ENCODE measurements around the gene SLC10A7.
A peak's percentile ranks its signal among the peaks of the same experiment; 100 is the strongest.

Gene SLC10A7

GRCh38 chr4:146311238-146311970 is 210.3 kb downstream of the SLC10A7 start:
- Histone ChIP-seq H3K4me1 (peaks cover 10% of the 10 kb centered on the region), H3K4me3 (ENCODE audit: low read depth, low read length) (peak overlapping the region; percentile 12)

GRCh38 chr4:146310319-146311021 is 211.3 kb downstream of the SLC10A7 start:
- Histone ChIP-seq H3K27me3 (no peaks in the 10 kb centered on the region), H3K36me3 (no peaks in the 10 kb centered on the region; the same call in 1 of the 2 replicates), H3K4me3 (ENCODE audit: low read depth, low read length) (no peak overlapping the region), H3K9me3 (no peaks in the 10 kb centered on the region), H3K4me1 (peaks cover 4% of the 10 kb centered on the region)
- DNase-seq, result no peak
- no peak for TF ChIP-seq CTCF (IDR thresholded peaks at IDR 0.05; ENCODE audit: low read depth, low read length)

More at GRCh38 chr4:146311238-146311970, 210.3 kb downstream of the SLC10A7 start:
- H3K36me3 ChIP-seq, result no peaks in the 10 kb centered on the region; the same call in 1 of the 2 replicates
- no peaks in the 10 kb centered on the region for H3K9me3 ChIP-seq
- no peaks in the 10 kb centered on the region for H3K27me3 ChIP-seq
- TF ChIP-seq CTCF (IDR thresholded peaks at IDR 0.05; ENCODE audit: low read depth, low read length), result no peak
- peak; percentile 53 for DNase-seq

GRCh38 chr4:146308951-146309350 is 212.8 kb downstream of the SLC10A7 start:
- Histone ChIP-seq H3K36me3 (peaks cover 2% of the 10 kb centered on the region), H3K4me3 (ENCODE audit: low read depth, low read length) (no peak overlapping the region), H3K4me1 (peaks cover 4% of the 10 kb centered on the region), H3K27me3 (no peaks in the 10 kb centered on the region), H3K9me3 (peaks cover 2% of the 10 kb centered on the region; the same call in 1 of the 2 replicates)
- no peak for DNase-seq
- TF ChIP-seq CTCF (IDR thresholded peaks at IDR 0.05; ENCODE audit: low read depth, low read length), result no peak

GRCh38 chr4:146302822-146303221 is 218.9 kb downstream of the SLC10A7 start:
- Histone ChIP-seq H3K36me3 (peaks cover 2% of the 10 kb centered on the region; the same call in 1 of the 2 replicates), H3K9me3 (peaks cover 2% of the 10 kb centered on the region; the same call in 1 of the 2 replicates), H3K4me1 (no peaks in the 10 kb centered on the region), H3K27me3 (no peaks in the 10 kb centered on the region), H3K4me3 (ENCODE audit: low read depth, low read length) (no peak overlapping the region)
- DNase-seq, result no peak
- TF ChIP-seq CTCF (IDR thresholded peaks at IDR 0.05; ENCODE audit: low read depth, low read length), result no peak

- Histone ChIP-seq H3K36me3 (peaks cover 2% of the 10 kb centered on the region; the same call in 1 of the 2 replicates), H3K4me3 (ENCODE audit: low read depth, low read length) (no peak overlapping the region), H3K4me1 (peaks cover 15% of the 10 kb centered on the region), H3K9me3 (peaks cover 2% of the 10 kb centered on the region; the same call in 1 of the 2 replicates), H3K27me3 (no peaks in the 10 kb centered on the region)
- DNase-seq, result no peak
- no peak for TF ChIP-seq CTCF (IDR thresholded peaks at IDR 0.05; ENCODE audit: low read depth, low read length)
These were observed 222.1 kb downstream of the SLC10A7 start for GRCh38 chr4:146299607-146300006.

- DNase-seq, result no peak
- Histone ChIP-seq H3K4me1 (peaks cover 27% of the 10 kb centered on the region), H3K27me3 (no peaks in the 10 kb centered on the region), H3K4me3 (ENCODE audit: low read depth, low read length) (no peak overlapping the region), H3K9me3 (no peaks in the 10 kb centered on the region), H3K36me3 (no peaks in the 10 kb centered on the region)
- TF ChIP-seq CTCF (IDR thresholded peaks at IDR 0.05; ENCODE audit: low read depth, low read length), result no peak
These were observed 227.0 kb downstream of the SLC10A7 start for GRCh38 chr4:146294776-146295175.
